ENCODE data around the gene C16orf96.
A peak's percentile ranks its signal among the peaks of the same experiment; 100 is the strongest.

Gene C16orf96

GRCh38 chr16:4593086-4593485 lies 36.9 kb downstream of the C16orf96 start:
- Histone ChIP-seq H3K4me3 (no peak overlapping the region), H3K27ac (no peak overlapping the region)

GRCh38 chr16:4594433-4595410 lies 38.6 kb downstream of the C16orf96 start:
- H3K4me3 ChIP-seq, result no peak overlapping the region
- H3K27ac ChIP-seq, result no peak overlapping the region

GRCh38 chr16:4597174-4597573 lies 41.0 kb downstream of the C16orf96 start:
- Histone ChIP-seq H3K27ac (no peak overlapping the region), H3K4me3 (no peak overlapping the region)

- H3K4me3 ChIP-seq, result no peak overlapping the region
- no peak overlapping the region for H3K27ac ChIP-seq
Observed at GRCh38 chr16:4599037-4599436, 42.9 kb downstream of the C16orf96 start.

GRCh38 chr16:4599545-4599944 lies 43.4 kb downstream of the C16orf96 start:
- Histone ChIP-seq H3K4me3 (no peak overlapping the region), H3K27ac (no peak overlapping the region)

- Histone ChIP-seq H3K27ac (no peak overlapping the region), H3K4me3 (no peak overlapping the region)
Observed at GRCh38 chr16:4601036-4601863, 45.1 kb downstream of the C16orf96 start.

- Histone ChIP-seq H3K27ac (no peak overlapping the region), H3K4me3 (no peak overlapping the region)
Observed at GRCh38 chr16:4601864-4602186, 45.7 kb downstream of the C16orf96 start.

GRCh38 chr16:4602331-4602730 lies 46.2 kb downstream of the C16orf96 start:
- Histone ChIP-seq H3K4me3 (no peak overlapping the region), H3K27ac (no peak overlapping the region)

GRCh38 chr16:4603624-4604170 lies 47.6 kb downstream of the C16orf96 start:
- Histone ChIP-seq H3K4me3 (no peak overlapping the region), H3K27ac (no peak overlapping the region)

GRCh38 chr16:4604401-4604800 lies 48.3 kb downstream of the C16orf96 start:
- Histone ChIP-seq H3K4me3 (no peak overlapping the region), H3K27ac (no peak overlapping the region)

GRCh38 chr16:4606354-4606753 lies 50.2 kb downstream of the C16orf96 start:
- H3K27ac ChIP-seq, result no peak overlapping the region
- no peak overlapping the region for H3K4me3 ChIP-seq

- Histone ChIP-seq H3K27ac (no peak overlapping the region), H3K4me3 (no peak overlapping the region)
Observed at GRCh38 chr16:4607841-4608703, 51.9 kb downstream of the C16orf96 start.

GRCh38 chr16:4608704-4608980 lies 52.5 kb downstream of the C16orf96 start:
- Histone ChIP-seq H3K27ac (no peak overlapping the region), H3K4me3 (no peak overlapping the region)

GRCh38 chr16:4609200-4610010 lies 53.3 kb downstream of the C16orf96 start:
- no peak overlapping the region for H3K27ac ChIP-seq
- H3K4me3 ChIP-seq, result no peak overlapping the region

- Histone ChIP-seq H3K4me3 (no peak overlapping the region), H3K27ac (no peak overlapping the region)
Observed at GRCh38 chr16:4610011-4611005, 54.2 kb downstream of the C16orf96 start.

- Histone ChIP-seq H3K27ac (no peak overlapping the region), H3K4me3 (no peak overlapping the region)
Observed at GRCh38 chr16:4611337-4612021, 55.3 kb downstream of the C16orf96 start.

GRCh38 chr16:4612474-4612931 lies 56.4 kb downstream of the C16orf96 start:
- H3K27ac ChIP-seq, result peak overlapping the region in 2 of 21 experiments; percentile 46 to 90
- peak overlapping the region in 1 of 7 experiments; percentile 98 for H3K4me3 ChIP-seq

Data from skin epidermis (tissue), 12 donors.